ENCODE measurements around the gene ADD1.

DNA sequence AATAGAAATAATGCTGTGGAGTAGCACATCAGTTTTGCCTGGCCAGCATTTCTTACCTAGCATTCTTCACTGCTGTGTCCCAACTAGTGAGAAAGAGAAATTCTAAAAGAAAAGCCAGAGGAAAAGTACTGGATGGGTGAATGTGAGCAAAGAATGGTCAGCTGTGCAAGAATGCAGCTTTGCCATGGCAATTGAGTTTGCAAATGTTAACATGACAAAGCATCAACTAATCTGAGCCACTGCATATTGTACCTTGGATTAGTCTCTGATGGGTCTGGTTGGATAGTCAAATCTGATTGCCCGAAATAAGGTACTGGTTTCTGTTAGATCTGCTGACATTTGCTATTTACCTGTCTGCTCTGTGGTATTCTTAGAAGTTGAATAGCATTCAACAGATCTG lies 38.7 kb downstream of the ADD1 start:
- TF ChIP-seq EZH2 (IDR thresholded peaks at IDR 0.05; ENCODE audit: insufficient read depth, poor library complexity, severe bottlenecking): no peak
- no peak for TF ChIP-seq EZH2phosphoT487 (IDR thresholded peaks at IDR 0.05; ENCODE audit: insufficient read depth, low read depth)

All from GM23248 (cell line).